ENCODE data around the gene SNRNP48. TPM values are rescaled to one million over a fixed set of nuclear protein-coding genes. Genes with fewer than 3 reads are reported as not detected.

Gene SNRNP48
- total and polyA plus RNA-seq, 2 of the 4 experiments (the other 2 are of a cell fraction) = 5.2 to 6.2 TPM

GRCh38 chr6:7632501-7633290 is 42.7 kb downstream of the SNRNP48 start:
- dilution Hi-C loops (cut with HindIII; ENCODE audit: low sequenced_read_pairs, unreplicated experiment) (no loop called here), in situ Hi-C loops (cut with MboI; ENCODE audit: low sequenced_read_pairs) (no loop called here), intact Hi-C loops (cut with micrococcal nuclease) (no loop called here)
- Histone ChIP-seq H3K56ac (ENCODE audit: extremely low read depth, insufficient read depth, low read length) (no peak overlapping the region), H2AFZ (replicated peaks; ENCODE audit: low read length, poor library complexity) (no peak overlapping the region), H3K79me1 (ENCODE audit: low read depth in 1 of 2, low read length in 2 of 2) (no peaks in the 10 kb centered on the region), H2BK20ac (ENCODE audit: low read depth, low read length) (no peak overlapping the region), H3K27ac (ENCODE audit: insufficient read depth, low read length) (no peak overlapping the region), H3K4me3 (ENCODE audit: insufficient read depth, low read depth, low read length) (no peak overlapping the region), H3K14ac (replicated peaks; ENCODE audit: low read depth, low read length) (no peak overlapping the region), H3K18ac (ENCODE audit: low read depth, low read length) (peak overlapping the region; percentile 64), H3K9me1 (ENCODE audit: insufficient read depth, low read length) (no peaks in the 10 kb centered on the region), H3K9ac (ENCODE audit: low read depth, low read length) (no peak overlapping the region), H3K9me3 (ENCODE audit: control insufficient read depth, insufficient read depth, low read length) (no peaks in the 10 kb centered on the region), H3K4me1 (ENCODE audit: control insufficient read depth, insufficient read depth, low read length) (0 out of 2 replicates have a peak, but pooled peaks cover 4% of the 10 kb centered on the region), H2BK5ac (ENCODE audit: low read depth, low read length, poor library complexity, severe bottlenecking) (no peak overlapping the region), H3K23ac (ENCODE audit: low read depth, low read length) (no peak overlapping the region), H4K20me1 (ENCODE audit: insufficient read depth, low read length) (no peaks in the 10 kb centered on the region), H3K36me3 (ENCODE audit: control insufficient read depth, insufficient read depth, low read length) (no peaks in the 10 kb centered on the region), H4K8ac (ENCODE audit: low read depth in 2 of 2, low read length in 2 of 2) (no peak overlapping the region), H3K4ac (ENCODE audit: low read depth, low read length) (no peak overlapping the region), H4K91ac (ENCODE audit: insufficient read depth, low read depth, low read length) (no peak overlapping the region), H3K27me3 (ENCODE audit: control insufficient read depth, insufficient read depth, low read length) (peaks cover 4% of the 10 kb centered on the region; the same call in 1 of the 2 replicates), H4K5ac (ENCODE audit: low read depth, low read length) (0 out of 2 replicates have a peak overlapping the region, but pooled peaks have one; percentile 10), H2AK9ac (replicated peaks; ENCODE audit: low read depth, low read length, poor library complexity) (no peak overlapping the region), H2BK15ac (ENCODE audit: low read depth, low read length) (no peak overlapping the region), H2BK120ac (ENCODE audit: low read depth, low read length) (no peak overlapping the region), H3K4me2 (ENCODE audit: low read depth, low read length) (no peak overlapping the region; the same call in 1 of the 2 replicates), H2AK5ac (ENCODE audit: low read depth, low read length) (no peak overlapping the region)
- BruUV-seq (replicated peaks) = no TSS peak
- ATAC-seq (ENCODE audit: low read depth) (peak; percentile 22), DNase-seq (no peak)
- ChIA-PET POLR2A (ENCODE audit: unreplicated experiment) (no interaction called here), CTCF (interaction anchor here (1.0 kb wide), 1 partner anchor 427 kb away, joined by 3 read pairs; no protein-coding TSS in a partner anchor)
- TF ChIP-seq RAD21 (IDR thresholded peaks at IDR 0.05; ENCODE audit: low read length) (no peak), POLR2A (IDR thresholded peaks at IDR 0.05; ENCODE audit: low read depth, low read length) (no peak), SMC3 (IDR thresholded peaks at IDR 0.05; ENCODE audit: low read depth, low read length) (no peak), CEBPB (IDR thresholded peaks at IDR 0.05; ENCODE audit: low read depth, low read length) (no peak), BHLHE40 (IDR thresholded peaks at IDR 0.05; ENCODE audit: low read depth, low read length) (no peak), MAFK (IDR thresholded peaks at IDR 0.05; ENCODE audit: low read depth, low read length) (no peak), CTCF (conservative IDR thresholded peaks at IDR 0.05; ENCODE audit: low read depth, low read length) (no peak), MAZ (IDR thresholded peaks at IDR 0.05; ENCODE audit: borderline replicate concordance, low read depth, low read length) (no peak)
- TF ChIP-seq, protein P1, sequence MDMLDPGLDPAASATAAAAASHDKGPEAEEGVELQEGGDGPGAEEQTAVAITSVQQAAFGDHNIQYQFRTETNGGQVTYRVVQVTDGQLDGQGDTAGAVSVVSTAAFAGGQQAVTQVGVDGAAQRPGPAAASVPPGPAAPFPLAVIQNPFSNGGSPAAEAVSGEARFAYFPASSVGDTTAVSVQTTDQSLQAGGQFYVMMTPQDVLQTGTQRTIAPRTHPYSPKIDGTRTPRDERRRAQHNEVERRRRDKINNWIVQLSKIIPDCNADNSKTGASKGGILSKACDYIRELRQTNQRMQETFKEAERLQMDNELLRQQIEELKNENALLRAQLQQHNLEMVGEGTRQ (IDR thresholded peaks at IDR 0.05; ENCODE audit: low read depth, low read length) = no peak
- 45% methylated on average over 2 of the region's 9 CpGs; no CpG with 5 or more reads in 1 of the 2 experiments for WGBS, 2 experiments (ENCODE audit: extremely low coverage in 2 of 2, insufficient read length in 1 of 2)
